IMR-90 (cell line): ENCODE measurements around the gene VDR. TPM values are rescaled to one million over a fixed set of nuclear protein-coding genes. Genes with fewer than 3 reads are reported as not detected.

Experiments
- ATAC-seq: fragments of 200-7000 bp; cut with Tn5 transposase; 2 replicates; pipeline ENCODE4 v1.9.1; 2020; ENCODE audit warnings: low read depth, mild to moderate bottlenecking, moderate library complexity
- BruUV-seq: library from RNA; stranded (reverse); fragments of 400-500 nt; replicated peaks from 2 replicates; lab custom pipeline; 2021; lab: Mats Ljungman, UMichigan
- CTCF ChIA-PET: fragments of 300-600 bp; formaldehyde crosslinking; extraction: SDS; loops from one replicate; lab custom pipeline; 2021; ENCODE audit warnings: antibody characterized with exemption; lab: Yijun Ruan, JAX
- POLR2A ChIA-PET: fragments of 300-600 bp; sonication (Branson Sonifier 250); formaldehyde crosslinking; loops from one replicate; lab custom pipeline; 2022; ENCODE audit warnings: antibody characterized with exemption; ENCODE audit not compliant: unreplicated experiment; lab: Charles Lee
- DNase-seq: peaks from one replicate; pipeline ENCODE4 v3.0.0; 2013
- H2AFZ ChIP-seq: replicated peaks from 2 replicates; pipeline ENCODE3; 2013; ENCODE audit warnings: low read length, mild to moderate bottlenecking; ENCODE audit not compliant: poor library complexity
- H2AK5ac ChIP-seq: 2 replicates; pipeline ENCODE4 v1.6.1; 2013; ENCODE audit warnings: low read depth, low read length, inconsistent platforms
- H2AK9ac ChIP-seq: replicated peaks from 2 replicates; pipeline ENCODE3; 2013; ENCODE audit warnings: mild to moderate bottlenecking, low read depth, low read length, moderate library complexity; ENCODE audit not compliant: poor library complexity
- H2BK120ac ChIP-seq: 2 replicates; pipeline ENCODE4 v1.6.1; 2013; ENCODE audit warnings: low read depth, low read length, inconsistent platforms
- H2BK15ac ChIP-seq: 3 replicates; pipeline ENCODE4 v1.6.1; 2013; ENCODE audit warnings: low read depth, low read length, inconsistent platforms
- H2BK20ac ChIP-seq: 2 replicates; pipeline ENCODE4 v1.6.1; 2013; ENCODE audit warnings: low read depth, mild to moderate bottlenecking, inconsistent platforms, low read length, moderate library complexity
- H2BK5ac ChIP-seq: 2 replicates; pipeline ENCODE4 v1.6.1; 2013; ENCODE audit warnings: mild to moderate bottlenecking, low read depth, low read length, inconsistent platforms; ENCODE audit not compliant: poor library complexity, severe bottlenecking
- H3K14ac ChIP-seq: replicated peaks from 2 replicates; pipeline ENCODE4 v1.6.1; 2013; ENCODE audit warnings: low read depth, low read length, inconsistent platforms
- H3K18ac ChIP-seq: 2 replicates; pipeline ENCODE4 v1.6.1; 2013; ENCODE audit warnings: low read depth, low read length, control low read depth
- H3K23ac ChIP-seq: 2 replicates; pipeline ENCODE4 v1.6.1; 2013; ENCODE audit warnings: low read depth, low read length, inconsistent platforms
- H3K27ac ChIP-seq: 2 replicates; pipeline ENCODE4 v1.5.1; 2013; ENCODE audit warnings: mild to moderate bottlenecking, control low read depth, low read length; ENCODE audit not compliant: insufficient read depth
- H3K27me3 ChIP-seq: 2 replicates; pipeline ENCODE4 v1.6.1; 2013; ENCODE audit warnings: low read length; ENCODE audit not compliant: control insufficient read depth, insufficient read depth
- H3K36me3 ChIP-seq: 2 replicates; pipeline ENCODE4 v1.6.1; 2013; ENCODE audit warnings: low read length, mixed read lengths; ENCODE audit not compliant: control insufficient read depth, insufficient read depth
- H3K4ac ChIP-seq: 2 replicates; pipeline ENCODE4 v1.6.1; 2013; ENCODE audit warnings: low read depth, low read length, inconsistent platforms
- H3K4me1 ChIP-seq: 2 replicates; pipeline ENCODE4 v1.6.1; 2013; ENCODE audit warnings: low read length, mixed read lengths; ENCODE audit not compliant: control insufficient read depth, insufficient read depth
- H3K4me2 ChIP-seq: 2 replicates; pipeline ENCODE4 v1.6.1; 2013; ENCODE audit warnings: low read depth, mild to moderate bottlenecking, control low read depth, low read length, moderate library complexity
- H3K4me3 ChIP-seq: 2 replicates; pipeline ENCODE4 v1.5.1; 2013; ENCODE audit warnings: low read depth, mild to moderate bottlenecking, control low read depth, low read length, moderate library complexity; ENCODE audit not compliant: insufficient read depth
- H3K56ac ChIP-seq: 2 replicates; pipeline ENCODE4 v1.6.1; 2013; ENCODE audit warnings: low read length, inconsistent platforms; ENCODE audit not compliant: insufficient read depth; ENCODE audit errors: extremely low read depth
- H3K79me1 ChIP-seq, 2 experiments: 2 replicates each; pipeline ENCODE4 v1.6.1; 2013; ENCODE audit warnings: low read length in 2 of 2, inconsistent platforms in 1 of 2, low read depth in 1 of 2
- H3K9ac ChIP-seq: 2 replicates; pipeline ENCODE4 v1.6.1; 2013; ENCODE audit warnings: low read depth, low read length, control low read depth
- H3K9me1 ChIP-seq: 2 replicates; pipeline ENCODE4 v1.6.1; 2013; ENCODE audit warnings: low read length, inconsistent platforms; ENCODE audit not compliant: insufficient read depth
- H3K9me3 ChIP-seq: 2 replicates; pipeline ENCODE4 v1.6.1; 2013; ENCODE audit warnings: low read length; ENCODE audit not compliant: control insufficient read depth, insufficient read depth
- H4K20me1 ChIP-seq: 2 replicates; pipeline ENCODE4 v1.6.1; 2013; ENCODE audit warnings: low read length, inconsistent platforms; ENCODE audit not compliant: insufficient read depth
- H4K5ac ChIP-seq: 2 replicates; pipeline ENCODE4 v1.6.1; 2013; ENCODE audit warnings: mild to moderate bottlenecking, low read depth, low read length, control low read depth
- H4K8ac ChIP-seq, 2 experiments: 2 replicates each; pipeline ENCODE4 v1.6.1; 2013; ENCODE audit warnings: low read depth in 2 of 2, low read length in 2 of 2, control low read depth in 1 of 2, inconsistent platforms in 1 of 2
- H4K91ac ChIP-seq: 2 replicates; pipeline ENCODE4 v1.6.1; 2013; ENCODE audit warnings: low read depth, low read length, inconsistent platforms; ENCODE audit not compliant: insufficient read depth
- CHD1 ChIP-seq: IDR thresholded peaks from 2 replicates; pipeline ENCODE4 v1.6.1; 2012; ENCODE audit warnings: low read depth, low read length, improper control_type of control experiment
- CTCF ChIP-seq: conservative IDR thresholded peaks from 2 replicates; pipeline ENCODE4 v1.5.1; 2012; ENCODE audit warnings: mild to moderate bottlenecking, low read depth, low read length, improper control_type of control experiment
- ELK1 ChIP-seq: fragments of 150-350 bp; IDR thresholded peaks from 2 replicates; pipeline ENCODE4 v1.6.1; 2016; ENCODE audit warnings: low read depth, mild to moderate bottlenecking, low read length, moderate library complexity, borderline replicate concordance
- MAFK ChIP-seq: IDR thresholded peaks from 2 replicates; pipeline ENCODE4 v1.6.1; 2012; ENCODE audit warnings: low read depth, low read length, improper control_type of control experiment
- MAZ ChIP-seq: IDR thresholded peaks from 2 replicates; pipeline ENCODE4 v1.6.1; 2012; ENCODE audit warnings: low read depth, mild to moderate bottlenecking, low read length, improper control_type of control experiment, moderate library complexity, borderline replicate concordance
- MXI1 ChIP-seq: IDR thresholded peaks from 2 replicates; pipeline ENCODE4 v1.6.1; 2012; ENCODE audit warnings: low read depth, mild to moderate bottlenecking, low read length, moderate library complexity, borderline replicate concordance
- NFE2L2 ChIP-seq: fragments of 150-350 bp; IDR thresholded peaks from 2 replicates; pipeline ENCODE4 v1.6.1; 2016; ENCODE audit warnings: low read depth, mild to moderate bottlenecking, low read length
- RAD21 ChIP-seq: IDR thresholded peaks from 2 replicates; pipeline ENCODE4 v1.6.1; 2012; ENCODE audit warnings: low read length, improper control_type of control experiment
- RCOR1 ChIP-seq: IDR thresholded peaks from 2 replicates; pipeline ENCODE4 v1.6.1; 2012; ENCODE audit warnings: mild to moderate bottlenecking, low read length, improper control_type of control experiment; ENCODE audit not compliant: insufficient replicate concordance
- SMC3 ChIP-seq: fragments of 150-350 bp; IDR thresholded peaks from 2 replicates; pipeline ENCODE4 v1.6.1; 2016; ENCODE audit warnings: low read depth, mild to moderate bottlenecking, antibody characterized with exemption, low read length, moderate library complexity
- USF2 ChIP-seq: fragments of 150-350 bp; IDR thresholded peaks from 2 replicates; pipeline ENCODE4 v1.6.1; 2017; ENCODE audit warnings: mild to moderate bottlenecking, antibody characterized with exemption, low read length, low read depth
- WGBS, 2 experiments: methylation state at CpG; one replicate each; pipeline versions ENCODE4 v1.1.5 to v1.1.7; 2013; ENCODE audit warnings: missing lambda C conversion rate in 2 of 2; ENCODE audit not compliant: insufficient read length in 1 of 2; ENCODE audit errors: extremely low coverage in 2 of 2; 5-methylcytosine and 5-hydroxymethylcytosine counted together
- dilution Hi-C: fragments of 300-500 bp; cut with HindIII; formaldehyde crosslinking; loops from one replicate; pipeline ENCODE4 v1.14.3; 2018; ENCODE audit warnings: low sequenced_read_pairs; ENCODE audit not compliant: unreplicated experiment
- in situ Hi-C: fragments of 300-500 bp; cut with MboI; formaldehyde crosslinking; loops from 3 replicates; pipeline ENCODE4 v1.14.3; 2019; ENCODE audit warnings: low sequenced_read_pairs, inconsistent platforms, mixed read lengths
- intact Hi-C: fragments of 100-400 bp; cut with micrococcal nuclease; formaldehyde crosslinking; loops from 2 replicates; pipeline ENCODE4 v1.10.0; 2022
- polyA plus RNA-seq, 3 experiments: library from polyadenylated mRNA; depleted of rRNA; stranded (reverse); fragments of >200 nt; gene quantifications; 2 replicates each; pipeline ENCODE4 v1.2.3, GENCODE V29; 2012; ENCODE audit warnings: low replicate concordance in 1 of 3
- total RNA-seq: library from RNA; depleted of rRNA; stranded (reverse); fragments of >200 nt; gene quantifications from 2 replicates; pipeline ENCODE4 v1.2.3, GENCODE V29; 2012

Gene VDR
- total and polyA plus RNA-seq, 2 of the 4 experiments (the other 2 are of a cell fraction), result 5.4 to 8.5 TPM

- H3K18ac ChIP-seq, result no peak overlapping the region
- TF ChIP-seq ELK1, result no peak
- TF ChIP-seq RAD21, result no peak
- TF ChIP-seq CHD1, result no peak
- TF ChIP-seq MAFK, result no peak
- TF ChIP-seq NFE2L2, result no peak
- 0 out of 2 replicates have a peak, but pooled peaks have one; percentile 20 for TF ChIP-seq MXI1
- no peak for TF ChIP-seq SMC3
- peak; percentile 17 for TF ChIP-seq RCOR1
- no peak for TF ChIP-seq USF2
- no peak for TF ChIP-seq CTCF
- TF ChIP-seq MAZ, result 0 out of 2 replicates have a peak, but pooled peaks have one; percentile 6
- peak overlapping the region; percentile 96; the same call in 1 of the 2 replicates for H2AK5ac ChIP-seq
- peaks cover 8 to 87% of the 10 kb centered on the region in 2 experiments; a peak in 3 of 4 replicates for H3K79me1 ChIP-seq
- H3K56ac ChIP-seq, result no peak overlapping the region
- ChIA-PET POLR2A (interaction anchor here (1.0 to 1.4 kb wide), 2 partner anchors 9 to 12 kb away, joined by 3 to 4 read pairs; no protein-coding TSS in a partner anchor), CTCF (interaction anchor here (0.9 to 1.9 kb wide), 6 partner anchors 9 to 93 kb away, joined by 3 to 10 read pairs (median 4); no protein-coding TSS in a partner anchor)
- H3K4me3 ChIP-seq, result no peak overlapping the region
- H3K27ac ChIP-seq, result peak overlapping the region; percentile 48
- H3K9me3 ChIP-seq, result no peaks in the 10 kb centered on the region
- peak overlapping the region; percentile 28; the same call in 1 of the 2 replicates for H3K4ac ChIP-seq
- H4K91ac ChIP-seq, result no peak overlapping the region
- in situ Hi-C loops, result no loop called here
- BruUV-seq, result no TSS peak
- H3K4me2 ChIP-seq, result peak overlapping the region; percentile 25
- intact Hi-C loops, result no loop called here
- dilution Hi-C loops, result no loop called here
- 0 out of 2 replicates have a peak overlapping the region, but pooled peaks have one; percentile 10 for H2BK20ac ChIP-seq
- H2BK120ac ChIP-seq, result peak overlapping the region; percentile 6; the same call in 1 of the 2 replicates
- peak overlapping the region; percentile 81 for H3K14ac ChIP-seq
- peaks cover 67% of the 10 kb centered on the region for H3K4me1 ChIP-seq
- H2BK15ac ChIP-seq, result no peak overlapping the region
- no peak overlapping the region for H3K9ac ChIP-seq
- peaks cover 22% of the 10 kb centered on the region for H3K36me3 ChIP-seq
- H2AFZ ChIP-seq, result peak overlapping the region; percentile 33
- peaks cover 41% of the 10 kb centered on the region for H3K9me1 ChIP-seq
- no peak overlapping the region; the same call in 1 of the 2 replicates for H3K23ac ChIP-seq
- no peaks in the 10 kb centered on the region for H3K27me3 ChIP-seq
- DNase-seq (peak; percentile 68), ATAC-seq (peak; percentile 0; the same call in 1 of the 2 replicates)
- H4K20me1 ChIP-seq, result peaks cover 97% of the 10 kb centered on the region
- H4K8ac ChIP-seq, result peak overlapping the region in 1 of 2 experiments; percentile 64; a peak in 1 of 4 replicates
- peak overlapping the region; percentile 70 for H2BK5ac ChIP-seq
- H2AK9ac ChIP-seq, result no peak overlapping the region
- H4K5ac ChIP-seq, result no peak overlapping the region
- WGBS, 2 experiments, result 46% methylated on average over 3 of the region's 9 CpGs; no CpG with 5 or more reads in 1 of the 2 experiments
Measured at GRCh38 chr12:47808050-47808449, 96.7 kb downstream of the VDR start.
